K562 (cell line): ENCODE data around the gene SLC34A1. TPM values are rescaled to one million over a fixed set of nuclear protein-coding genes. Genes with fewer than 3 reads are reported as not detected.

Experiments used
- C11orf30 ChIP-seq: fragments of 450-650 bp; IDR thresholded peaks from 2 replicates; pipeline ENCODE4 v1.6.1; 2016; ENCODE audit warnings: low read depth, mild to moderate bottlenecking
- HDAC2 ChIP-seq: fragments of 450-650 bp; IDR thresholded peaks from 2 replicates; pipeline ENCODE4 v1.6.1; 2016; ENCODE audit warnings: mild to moderate bottlenecking
- NFATC3 ChIP-seq: fragments of 450-650 bp; IDR thresholded peaks from 2 replicates; pipeline ENCODE4 v1.6.1; 2017; ENCODE audit warnings: mild to moderate bottlenecking
- RBFOX2 ChIP-seq: fragments of 200-400 bp; formaldehyde crosslinking; IDR thresholded peaks from 2 replicates; pipeline ENCODE4 v1.6.1; 2017; ENCODE audit warnings: low read depth, mild to moderate bottlenecking, low read length, moderate library complexity
- RBM15 ChIP-seq: fragments of 200-400 bp; formaldehyde crosslinking; IDR thresholded peaks from 2 replicates; pipeline ENCODE4 v1.6.1; 2018; ENCODE audit warnings: mild to moderate bottlenecking, low read length, moderate library complexity; ENCODE audit not compliant: insufficient read depth
- RBM17 ChIP-seq: fragments of 200-400 bp; formaldehyde crosslinking; IDR thresholded peaks from 2 replicates; pipeline ENCODE4 v1.6.1; 2017; ENCODE audit warnings: low read depth, mild to moderate bottlenecking, low read length, borderline replicate concordance
- RBM39 ChIP-seq: fragments of 200-400 bp; formaldehyde crosslinking; optimal IDR thresholded peaks from 2 replicates; pipeline ENCODE3; 2018; ENCODE audit warnings: low read depth, low read length
- SMAD4 ChIP-seq: fragments of 250-450 bp; sonication (Bioruptor Pico); conservative IDR thresholded peaks from 2 replicates; pipeline ENCODE4 v1.8.0; 2021; ENCODE audit warnings: inconsistent platforms, mild to moderate bottlenecking, moderate library complexity
- ZFPM2 ChIP-seq: fragments of 250-450 bp; sonication (Bioruptor Pico); IDR thresholded peaks from 2 replicates; pipeline ENCODE4 v1.5.1; 2022; ENCODE audit warnings: mild to moderate bottlenecking
- ZNF696 ChIP-seq: fragments of 250-450 bp; sonication (Bioruptor Pico); conservative IDR thresholded peaks from 2 replicates; pipeline ENCODE4 v1.4.0; 2020; ENCODE audit warnings: mild to moderate bottlenecking, moderate library complexity
- ZNF717 ChIP-seq: fragments of 250-450 bp; sonication (Bioruptor Pico); IDR thresholded peaks from 2 replicates; pipeline ENCODE4 v1.5.0; 2021
- polyA plus RNA-seq, 8 experiments: library from polyadenylated mRNA; depleted of rRNA in 4 of 8; stranded (reverse) in 5 of 8; unstranded in 3 of 8; fragments of >200 nt; fragmentation: Nextera tagmentation in 2 of 8; fragmentation: Illumina TruSeq in 1 of 8; extraction: Ambion mirVana in 2 of 8; extraction: Trizol in 1 of 8; gene quantifications; 2 replicates each; pipeline versions ENCODE4 v1.2.1 to v1.2.3, GENCODE V29; 2011 to 2014; ENCODE audit warnings: inconsistent platforms in 1 of 8, missing spikeins in 1 of 8
- total RNA-seq, 7 experiments: library from RNA; depleted of rRNA in 6 of 7; stranded (reverse); fragments of >200 nt in 6 of 7; fragmentation: Illumina TruSeq in 2 of 7; extraction: Trizol in 2 of 7; gene quantifications; 2 replicates each; pipeline versions ENCODE4 v1.2.1 to v1.2.3, GENCODE V29; 2011 to 2021; ENCODE audit warnings: low replicate concordance in 1 of 7
- TF ChIP-seq, protein P1 (sequence below): fragments of 450-650 bp; IDR thresholded peaks from 2 replicates; pipeline ENCODE4 v1.7.0; 2016; ENCODE audit warnings: borderline replicate concordance
- TF ChIP-seq, protein P2 (sequence below): fragments of 250-450 bp; sonication (Bioruptor Pico); IDR thresholded peaks from 2 replicates; pipeline ENCODE4 v1.8.0; 2021; ENCODE audit warnings: mild to moderate bottlenecking, moderate library complexity
- TF ChIP-seq, protein P3 (sequence below): sonication (generic); formaldehyde crosslinking; IDR thresholded peaks from 2 replicates; pipeline ENCODE4 v1.8.0; 2022; ENCODE audit warnings: mild to moderate bottlenecking, missing genetic modification reagents
- TF ChIP-seq, protein P4 (sequence below): fragments of 450-650 bp; IDR thresholded peaks from 2 replicates; pipeline ENCODE4 v1.6.1; 2017; ENCODE audit warnings: antibody characterized with exemption, mild to moderate bottlenecking
- TF ChIP-seq, protein P5 (sequence below): fragments of 450-650 bp; formaldehyde crosslinking; IDR thresholded peaks from 2 replicates; pipeline ENCODE4 v1.4.0; 2020; ENCODE audit warnings: mild to moderate bottlenecking, mixed read lengths

The SLC34A1 gene
- total and polyA plus RNA-seq, 9 of the 15 experiments (the other 6 are each of a cell fraction or from before 2014, with no cell fraction given): not detected

DNA sequence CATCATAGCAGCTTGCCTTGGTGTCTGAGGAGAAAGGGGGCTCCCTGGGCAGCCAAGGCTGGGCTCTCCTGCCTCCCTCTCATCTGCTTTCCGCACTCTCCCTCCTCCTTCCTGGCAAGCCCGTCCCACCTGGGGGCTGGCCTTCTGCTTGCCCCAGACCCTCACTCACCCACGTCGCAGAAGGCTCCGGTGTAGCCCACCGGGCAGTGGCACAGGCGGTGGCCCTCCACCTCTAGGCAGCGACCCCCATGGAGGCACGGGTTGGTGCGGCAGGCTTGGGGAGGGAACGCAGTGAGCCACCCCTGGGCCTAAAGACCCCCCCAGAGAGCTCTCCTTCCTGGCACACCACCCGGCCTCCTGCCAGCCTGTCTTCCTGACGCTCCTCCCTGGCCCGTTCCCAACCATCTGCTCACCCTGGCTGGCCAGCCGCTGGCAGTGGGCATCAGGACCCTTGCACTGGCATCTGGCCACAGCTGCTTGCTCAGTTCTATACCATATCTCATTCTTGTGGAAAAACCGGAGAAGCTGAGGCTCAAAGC, 20.5 kb downstream of the SLC34A1 start (continued):
- no peak for TF ChIP-seq RBM17
- TF ChIP-seq RBM39: no peak
- TF ChIP-seq, protein P1, sequence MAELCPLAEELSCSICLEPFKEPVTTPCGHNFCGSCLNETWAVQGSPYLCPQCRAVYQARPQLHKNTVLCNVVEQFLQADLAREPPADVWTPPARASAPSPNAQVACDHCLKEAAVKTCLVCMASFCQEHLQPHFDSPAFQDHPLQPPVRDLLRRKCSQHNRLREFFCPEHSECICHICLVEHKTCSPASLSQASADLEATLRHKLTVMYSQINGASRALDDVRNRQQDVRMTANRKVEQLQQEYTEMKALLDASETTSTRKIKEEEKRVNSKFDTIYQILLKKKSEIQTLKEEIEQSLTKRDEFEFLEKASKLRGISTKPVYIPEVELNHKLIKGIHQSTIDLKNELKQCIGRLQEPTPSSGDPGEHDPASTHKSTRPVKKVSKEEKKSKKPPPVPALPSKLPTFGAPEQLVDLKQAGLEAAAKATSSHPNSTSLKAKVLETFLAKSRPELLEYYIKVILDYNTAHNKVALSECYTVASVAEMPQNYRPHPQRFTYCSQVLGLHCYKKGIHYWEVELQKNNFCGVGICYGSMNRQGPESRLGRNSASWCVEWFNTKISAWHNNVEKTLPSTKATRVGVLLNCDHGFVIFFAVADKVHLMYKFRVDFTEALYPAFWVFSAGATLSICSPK: no peak
- TF ChIP-seq RBM15: no peak
- TF ChIP-seq NFATC3: no peak
- TF ChIP-seq, protein P2, sequence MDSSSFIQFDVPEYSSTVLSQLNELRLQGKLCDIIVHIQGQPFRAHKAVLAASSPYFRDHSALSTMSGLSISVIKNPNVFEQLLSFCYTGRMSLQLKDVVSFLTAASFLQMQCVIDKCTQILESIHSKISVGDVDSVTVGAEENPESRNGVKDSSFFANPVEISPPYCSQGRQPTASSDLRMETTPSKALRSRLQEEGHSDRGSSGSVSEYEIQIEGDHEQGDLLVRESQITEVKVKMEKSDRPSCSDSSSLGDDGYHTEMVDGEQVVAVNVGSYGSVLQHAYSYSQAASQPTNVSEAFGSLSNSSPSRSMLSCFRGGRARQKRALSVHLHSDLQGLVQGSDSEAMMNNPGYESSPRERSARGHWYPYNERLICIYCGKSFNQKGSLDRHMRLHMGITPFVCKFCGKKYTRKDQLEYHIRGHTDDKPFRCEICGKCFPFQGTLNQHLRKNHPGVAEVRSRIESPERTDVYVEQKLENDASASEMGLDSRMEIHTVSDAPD (CRISPR knock-in tag): no peak
- no peak for TF ChIP-seq ZNF696
- TF ChIP-seq, protein P3, sequence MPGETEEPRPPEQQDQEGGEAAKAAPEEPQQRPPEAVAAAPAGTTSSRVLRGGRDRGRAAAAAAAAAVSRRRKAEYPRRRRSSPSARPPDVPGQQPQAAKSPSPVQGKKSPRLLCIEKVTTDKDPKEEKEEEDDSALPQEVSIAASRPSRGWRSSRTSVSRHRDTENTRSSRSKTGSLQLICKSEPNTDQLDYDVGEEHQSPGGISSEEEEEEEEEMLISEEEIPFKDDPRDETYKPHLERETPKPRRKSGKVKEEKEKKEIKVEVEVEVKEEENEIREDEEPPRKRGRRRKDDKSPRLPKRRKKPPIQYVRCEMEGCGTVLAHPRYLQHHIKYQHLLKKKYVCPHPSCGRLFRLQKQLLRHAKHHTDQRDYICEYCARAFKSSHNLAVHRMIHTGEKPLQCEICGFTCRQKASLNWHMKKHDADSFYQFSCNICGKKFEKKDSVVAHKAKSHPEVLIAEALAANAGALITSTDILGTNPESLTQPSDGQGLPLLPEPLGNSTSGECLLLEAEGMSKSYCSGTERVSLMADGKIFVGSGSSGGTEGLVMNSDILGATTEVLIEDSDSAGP (CRISPR knock-in tag): no peak
- TF ChIP-seq ZNF717 (CRISPR knock-in tag): no peak
- TF ChIP-seq, protein P4, sequence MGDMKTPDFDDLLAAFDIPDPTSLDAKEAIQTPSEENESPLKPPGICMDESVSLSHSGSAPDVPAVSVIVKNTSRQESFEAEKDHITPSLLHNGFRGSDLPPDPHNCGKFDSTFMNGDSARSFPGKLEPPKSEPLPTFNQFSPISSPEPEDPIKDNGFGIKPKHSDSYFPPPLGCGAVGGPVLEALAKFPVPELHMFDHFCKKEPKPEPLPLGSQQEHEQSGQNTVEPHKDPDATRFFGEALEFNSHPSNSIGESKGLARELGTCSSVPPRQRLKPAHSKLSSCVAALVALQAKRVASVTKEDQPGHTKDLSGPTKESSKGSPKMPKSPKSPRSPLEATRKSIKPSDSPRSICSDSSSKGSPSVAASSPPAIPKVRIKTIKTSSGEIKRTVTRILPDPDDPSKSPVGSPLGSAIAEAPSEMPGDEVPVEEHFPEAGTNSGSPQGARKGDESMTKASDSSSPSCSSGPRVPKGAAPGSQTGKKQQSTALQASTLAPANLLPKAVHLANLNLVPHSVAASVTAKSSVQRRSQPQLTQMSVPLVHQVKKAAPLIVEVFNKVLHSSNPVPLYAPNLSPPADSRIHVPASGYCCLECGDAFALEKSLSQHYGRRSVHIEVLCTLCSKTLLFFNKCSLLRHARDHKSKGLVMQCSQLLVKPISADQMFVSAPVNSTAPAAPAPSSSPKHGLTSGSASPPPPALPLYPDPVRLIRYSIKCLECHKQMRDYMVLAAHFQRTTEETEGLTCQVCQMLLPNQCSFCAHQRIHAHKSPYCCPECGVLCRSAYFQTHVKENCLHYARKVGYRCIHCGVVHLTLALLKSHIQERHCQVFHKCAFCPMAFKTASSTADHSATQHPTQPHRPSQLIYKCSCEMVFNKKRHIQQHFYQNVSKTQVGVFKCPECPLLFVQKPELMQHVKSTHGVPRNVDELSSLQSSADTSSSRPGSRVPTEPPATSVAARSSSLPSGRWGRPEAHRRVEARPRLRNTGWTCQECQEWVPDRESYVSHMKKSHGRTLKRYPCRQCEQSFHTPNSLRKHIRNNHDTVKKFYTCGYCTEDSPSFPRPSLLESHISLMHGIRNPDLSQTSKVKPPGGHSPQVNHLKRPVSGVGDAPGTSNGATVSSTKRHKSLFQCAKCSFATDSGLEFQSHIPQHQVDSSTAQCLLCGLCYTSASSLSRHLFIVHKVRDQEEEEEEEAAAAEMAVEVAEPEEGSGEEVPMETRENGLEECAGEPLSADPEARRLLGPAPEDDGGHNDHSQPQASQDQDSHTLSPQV: peak; percentile 23; the same call in 1 of the 2 replicates
- no peak for TF ChIP-seq HDAC2
- peak; percentile 51 for TF ChIP-seq RBFOX2
- TF ChIP-seq ZFPM2 (CRISPR knock-in tag): no peak
- TF ChIP-seq SMAD4 (CRISPR knock-in tag): no peak
- TF ChIP-seq, protein P5, sequence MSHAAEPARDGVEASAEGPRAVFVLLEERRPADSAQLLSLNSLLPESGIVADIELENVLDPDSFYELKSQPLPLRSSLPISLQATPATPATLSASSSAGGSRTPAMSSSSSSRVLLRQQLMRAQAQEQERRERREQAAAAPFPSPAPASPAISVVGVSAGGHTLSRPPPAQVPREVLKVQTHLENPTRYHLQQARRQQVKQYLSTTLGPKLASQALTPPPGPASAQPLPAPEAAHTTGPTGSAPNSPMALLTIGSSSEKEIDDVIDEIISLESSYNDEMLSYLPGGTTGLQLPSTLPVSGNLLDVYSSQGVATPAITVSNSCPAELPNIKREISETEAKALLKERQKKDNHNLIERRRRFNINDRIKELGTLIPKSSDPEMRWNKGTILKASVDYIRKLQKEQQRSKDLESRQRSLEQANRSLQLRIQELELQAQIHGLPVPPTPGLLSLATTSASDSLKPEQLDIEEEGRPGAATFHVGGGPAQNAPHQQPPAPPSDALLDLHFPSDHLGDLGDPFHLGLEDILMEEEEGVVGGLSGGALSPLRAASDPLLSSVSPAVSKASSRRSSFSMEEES (CRISPR knock-in tag): no peak
- no peak for TF ChIP-seq C11orf30
